WI38 (cell line): Measurements from ENCODE around the gene BDKRB2.

Experiments
- H3K4me3 ChIP-seq: 2 replicates; pipeline ENCODE4 v1.5.1; 2011; ENCODE audit warnings: low read depth, mild to moderate bottlenecking, control low read depth, low read length
- TF ChIP-seq, protein P1 (sequence below): IDR thresholded peaks from 2 replicates; pipeline ENCODE4 v1.5.1; 2012; ENCODE audit warnings: low read depth, mild to moderate bottlenecking, control low read depth, low read length

Gene BDKRB2

GRCh38 chr14:96272777-96273473 lies 68.3 kb downstream of the BDKRB2 start:
- H3K4me3 ChIP-seq: no peak overlapping the region
- TF ChIP-seq, protein P1, sequence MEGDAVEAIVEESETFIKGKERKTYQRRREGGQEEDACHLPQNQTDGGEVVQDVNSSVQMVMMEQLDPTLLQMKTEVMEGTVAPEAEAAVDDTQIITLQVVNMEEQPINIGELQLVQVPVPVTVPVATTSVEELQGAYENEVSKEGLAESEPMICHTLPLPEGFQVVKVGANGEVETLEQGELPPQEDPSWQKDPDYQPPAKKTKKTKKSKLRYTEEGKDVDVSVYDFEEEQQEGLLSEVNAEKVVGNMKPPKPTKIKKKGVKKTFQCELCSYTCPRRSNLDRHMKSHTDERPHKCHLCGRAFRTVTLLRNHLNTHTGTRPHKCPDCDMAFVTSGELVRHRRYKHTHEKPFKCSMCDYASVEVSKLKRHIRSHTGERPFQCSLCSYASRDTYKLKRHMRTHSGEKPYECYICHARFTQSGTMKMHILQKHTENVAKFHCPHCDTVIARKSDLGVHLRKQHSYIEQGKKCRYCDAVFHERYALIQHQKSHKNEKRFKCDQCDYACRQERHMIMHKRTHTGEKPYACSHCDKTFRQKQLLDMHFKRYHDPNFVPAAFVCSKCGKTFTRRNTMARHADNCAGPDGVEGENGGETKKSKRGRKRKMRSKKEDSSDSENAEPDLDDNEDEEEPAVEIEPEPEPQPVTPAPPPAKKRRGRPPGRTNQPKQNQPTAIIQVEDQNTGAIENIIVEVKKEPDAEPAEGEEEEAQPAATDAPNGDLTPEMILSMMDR: no peak

DNA sequence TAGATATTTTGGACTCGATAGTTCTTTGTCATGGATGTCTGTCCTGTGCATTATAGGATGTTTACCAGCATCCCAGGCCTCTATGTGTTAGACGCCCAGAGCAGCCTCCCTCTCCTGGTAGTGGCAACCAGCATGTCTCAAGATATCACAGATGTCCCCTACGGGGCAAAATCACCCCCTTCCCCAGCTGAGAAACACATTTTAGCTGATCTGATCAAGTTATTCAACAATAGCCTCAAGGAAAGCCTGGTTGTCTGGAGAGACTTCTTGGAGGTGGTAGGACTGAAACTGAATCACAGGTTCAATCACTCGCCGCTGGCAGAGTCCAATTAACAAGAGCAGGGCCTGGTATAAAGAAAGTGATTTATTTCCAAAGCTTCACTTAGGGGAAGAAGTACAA lies 69.0 kb downstream of the BDKRB2 start:
- TF ChIP-seq, protein P1: no peak
- no peak overlapping the region for H3K4me3 ChIP-seq

- TF ChIP-seq, protein P1: no peak
These were observed 69.5 kb downstream of the BDKRB2 start for GRCh38 chr14:96274122-96274521.

DNA sequence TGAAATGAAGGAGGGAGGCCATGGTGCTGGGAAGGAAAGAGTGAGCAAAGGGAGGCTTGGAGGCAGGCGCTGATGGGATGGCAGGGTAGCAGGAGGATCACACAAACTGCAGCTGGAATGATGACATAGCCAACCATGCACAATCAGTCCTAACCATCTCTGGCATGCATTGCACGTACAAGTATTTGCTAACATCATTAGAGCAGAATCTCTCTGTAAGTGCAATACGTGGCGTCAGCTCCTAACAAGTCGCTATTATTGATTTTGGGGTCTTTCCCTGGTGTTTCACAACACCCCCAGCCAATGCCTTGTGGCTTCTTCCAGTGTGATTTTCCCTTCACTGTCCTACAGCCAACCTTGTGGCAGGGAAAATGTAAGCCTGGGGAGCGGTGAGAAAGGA lies 69.9 kb downstream of the BDKRB2 start:
- H3K4me3 ChIP-seq: no peak overlapping the region
- TF ChIP-seq, protein P1: no peak

More at GRCh38 chr14:96274122-96274521, 69.5 kb downstream of the BDKRB2 start:
- H3K4me3 ChIP-seq: no peak overlapping the region

DNA sequence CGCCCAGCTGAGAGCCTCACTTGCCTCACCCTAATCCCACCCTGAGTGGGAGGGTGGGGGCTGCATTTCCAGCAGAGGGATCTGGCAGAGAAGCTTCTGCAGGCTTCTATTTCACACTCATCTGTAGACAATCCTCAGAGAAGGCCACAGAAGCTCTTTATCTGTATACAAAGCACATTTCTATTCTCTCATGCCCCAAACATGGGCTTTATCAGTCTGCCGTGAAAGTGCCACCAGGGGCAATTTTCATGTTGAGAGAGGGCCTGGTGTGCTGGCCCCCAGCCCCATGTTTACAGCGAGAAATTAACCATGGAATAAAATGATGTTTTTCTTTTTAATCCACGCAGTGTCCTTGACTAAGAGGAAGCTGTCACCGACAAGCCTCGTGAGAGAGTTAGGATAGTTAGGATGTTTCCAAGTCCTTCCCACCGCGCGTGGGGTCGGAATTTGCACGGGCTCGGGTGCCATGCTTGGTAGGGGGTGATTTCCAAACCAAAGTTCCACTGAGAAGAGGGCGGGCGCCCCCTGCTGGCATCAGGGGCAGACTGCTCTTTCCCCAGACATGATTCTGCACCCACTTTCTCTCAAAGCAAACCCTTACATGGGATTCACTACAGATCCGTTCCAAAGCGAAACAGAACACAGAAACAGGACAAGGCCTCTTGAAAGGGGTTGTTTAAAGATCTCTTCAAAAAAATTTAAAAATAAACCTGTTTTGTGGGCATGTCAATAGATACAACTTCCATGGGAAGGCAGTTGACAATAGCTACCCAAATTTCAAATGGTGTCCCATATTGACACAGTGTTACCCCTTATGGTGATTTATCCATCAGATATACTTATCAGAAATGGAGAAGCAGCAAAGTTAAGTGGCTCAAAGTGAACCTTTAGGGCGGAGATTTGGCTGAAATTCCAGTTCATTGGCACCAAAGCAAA lies 70.8 kb downstream of the BDKRB2 start:
- TF ChIP-seq, protein P1: peak; percentile 93
- no peak overlapping the region for H3K4me3 ChIP-seq

DNA sequence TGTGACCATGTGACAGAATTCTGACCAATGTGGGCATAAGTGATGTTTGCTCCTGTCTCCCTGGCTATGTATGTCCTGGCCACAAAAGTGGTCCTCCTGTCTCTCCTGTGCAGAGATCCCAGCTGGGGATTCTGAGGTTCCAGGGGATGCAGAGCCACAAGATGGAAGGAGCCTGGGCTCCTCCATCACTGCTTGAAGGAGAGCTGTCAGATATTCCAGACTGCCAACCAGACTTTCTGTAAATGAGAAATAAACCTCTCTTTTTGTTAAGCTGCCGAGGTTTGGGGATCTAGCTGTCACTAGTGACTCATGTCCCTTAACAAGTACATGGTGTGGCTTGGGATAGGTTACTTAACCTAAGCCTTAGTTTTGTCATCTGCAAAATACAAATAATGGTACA lies 73.3 kb downstream of the BDKRB2 start:
- TF ChIP-seq, protein P1: no peak
- H3K4me3 ChIP-seq: no peak overlapping the region

GRCh38 chr14:96279564-96279963 lies 74.9 kb downstream of the BDKRB2 start:
- H3K4me3 ChIP-seq: no peak overlapping the region
- TF ChIP-seq, protein P1: no peak
